HEK293 (cell line): ENCODE results near the gene PRSS33.

ENCODE experiments used
- CTCF ChIA-PET: fragments of 350-600 bp; formaldehyde crosslinking; extraction: SDS; loops from one replicate; lab custom pipeline; 2021; ENCODE audit warnings: antibody characterized with exemption; lab: Yijun Ruan, JAX
- POLR2A ChIA-PET: fragments of 300-600 bp; formaldehyde crosslinking; extraction: SDS; loops from one replicate; lab custom pipeline; 2020; ENCODE audit warnings: antibody characterized with exemption, inconsistent platforms; lab: Yijun Ruan, JAX
- H3K27ac ChIP-seq: fragments of 200-500 bp; sonication (Bioruptor generic); 2 replicates; pipeline ENCODE4 v1.5.1; 2014; ENCODE audit warnings: low read depth, low read length, control low read depth, inconsistent platforms; ENCODE audit errors: extremely low read depth
- H3K36me3 ChIP-seq, 2 experiments: fragments of 200-500 bp in 1 of 2; sonication (Bioruptor generic) in 1 of 2; 1 replicate in 1 of 2; 2 replicates in 1 of 2; pipeline ENCODE4 v1.5.1; 2014 to 2017; ENCODE audit warnings: inconsistent platforms in 2 of 2, low read length in 2 of 2; ENCODE audit not compliant: control insufficient read depth in 2 of 2, insufficient read depth in 1 of 2
- H3K4me1 ChIP-seq: fragments of 200-500 bp; sonication (Bioruptor generic); 2 replicates; pipeline ENCODE4 v1.5.1; 2014; ENCODE audit warnings: mild to moderate bottlenecking, low read length, inconsistent platforms; ENCODE audit not compliant: control insufficient read depth, insufficient read depth
- H3K4me3 ChIP-seq: 2 replicates; pipeline ENCODE4 v1.5.1; 2011; ENCODE audit warnings: low read depth, mild to moderate bottlenecking, control low read depth, low read length, moderate library complexity
- H3K9me3 ChIP-seq: fragments of 200-500 bp; sonication (Bioruptor generic); 2 replicates; pipeline ENCODE4 v1.5.1; 2014; ENCODE audit warnings: low read depth, low read length, inconsistent platforms; ENCODE audit not compliant: control insufficient read depth, insufficient read depth
- IKZF3 ChIP-seq: fragments of 450-650 bp; IDR thresholded peaks from 2 replicates; pipeline ENCODE4 v1.5.0; 2018; ENCODE audit warnings: missing biosample characterization, mild to moderate bottlenecking, missing genetic modification characterization, moderate library complexity
- KLF1 ChIP-seq: fragments of 450-650 bp; formaldehyde crosslinking; IDR thresholded peaks from 2 replicates; pipeline ENCODE4 v1.5.1; 2016; ENCODE audit warnings: missing biosample characterization, missing genetic modification characterization
- PRDM10 ChIP-seq: fragments of 450-650 bp; formaldehyde crosslinking; IDR thresholded peaks from 2 replicates; pipeline ENCODE4 v1.5.1; 2016; ENCODE audit warnings: missing biosample characterization, missing genetic modification characterization
- RBAK ChIP-seq: fragments of 450-650 bp; formaldehyde crosslinking; IDR thresholded peaks from 2 replicates; pipeline ENCODE4 v1.5.1; 2016; ENCODE audit warnings: missing biosample characterization, missing genetic modification characterization
- ZBTB10 ChIP-seq: fragments of 450-650 bp; formaldehyde crosslinking; IDR thresholded peaks from 2 replicates; pipeline ENCODE4 v1.5.1; 2016; ENCODE audit warnings: missing biosample characterization, missing genetic modification characterization
- ZBTB20 ChIP-seq: fragments of 450-650 bp; formaldehyde crosslinking; IDR thresholded peaks from 2 replicates; pipeline ENCODE4 v1.5.1; 2016; ENCODE audit warnings: missing biosample characterization, missing genetic modification characterization
- ZBTB6 ChIP-seq: fragments of 450-650 bp; formaldehyde crosslinking; IDR thresholded peaks from 2 replicates; pipeline ENCODE4 v1.5.1; 2017; ENCODE audit warnings: missing biosample characterization, missing genetic modification characterization
- ZEB2 ChIP-seq: fragments of 450-650 bp; formaldehyde crosslinking; IDR thresholded peaks from 2 replicates; pipeline ENCODE4 v1.5.1; 2016; ENCODE audit warnings: missing biosample characterization, missing genetic modification characterization
- ZNF18 ChIP-seq: fragments of 450-650 bp; formaldehyde crosslinking; IDR thresholded peaks from 2 replicates; pipeline ENCODE4 v1.5.1; 2016; ENCODE audit warnings: missing biosample characterization, missing genetic modification characterization
- ZNF202 ChIP-seq: fragments of 450-650 bp; formaldehyde crosslinking; IDR thresholded peaks from 2 replicates; pipeline ENCODE4 v1.5.1; 2016; ENCODE audit warnings: missing biosample characterization, missing genetic modification characterization, borderline replicate concordance
- ZNF514 ChIP-seq: fragments of 450-650 bp; formaldehyde crosslinking; IDR thresholded peaks from 2 replicates; pipeline ENCODE4 v1.5.1; 2016; ENCODE audit warnings: missing biosample characterization, missing genetic modification characterization
- ZNF596 ChIP-seq: fragments of 450-650 bp; IDR thresholded peaks from 2 replicates; pipeline ENCODE4 v1.5.0; 2018; ENCODE audit warnings: missing biosample characterization, mild to moderate bottlenecking, missing genetic modification characterization, moderate library complexity
- ZNF600 ChIP-seq: fragments of 450-650 bp; formaldehyde crosslinking; IDR thresholded peaks from 2 replicates; pipeline ENCODE4 v1.5.1; 2016; ENCODE audit warnings: missing biosample characterization, missing genetic modification characterization
- ZNF639 ChIP-seq: fragments of 450-650 bp; formaldehyde crosslinking; IDR thresholded peaks from 2 replicates; pipeline ENCODE4 v1.5.1; 2016; ENCODE audit warnings: missing biosample characterization, missing genetic modification characterization
- ZNF670 ChIP-seq: fragments of 450-650 bp; formaldehyde crosslinking; IDR thresholded peaks from 2 replicates; pipeline ENCODE4 v1.5.1; 2016; ENCODE audit warnings: missing biosample characterization, missing genetic modification characterization, low read depth
- ZNF701 ChIP-seq: fragments of 450-650 bp; formaldehyde crosslinking; IDR thresholded peaks from 2 replicates; pipeline ENCODE4 v1.5.1; 2016; ENCODE audit warnings: missing biosample characterization, missing genetic modification characterization
- ZNF777 ChIP-seq: fragments of 450-650 bp; formaldehyde crosslinking; IDR thresholded peaks from 2 replicates; pipeline ENCODE4 v1.5.1; 2017; ENCODE audit warnings: missing biosample characterization, missing genetic modification characterization, borderline replicate concordance
- ZSCAN16 ChIP-seq: fragments of 450-650 bp; formaldehyde crosslinking; IDR thresholded peaks from 2 replicates; pipeline ENCODE4 v1.5.1; 2016; ENCODE audit warnings: missing biosample characterization, missing genetic modification characterization

The PRSS33 gene

GRCh38 chr16:2761886-2762583 lies 25.3 kb downstream of the PRSS33 start:
- H3K4me1 ChIP-seq = no peaks in the 10 kb centered on the region
- ChIA-PET CTCF (interaction anchor here (1.0 kb wide), 1 partner anchor 21 kb away, joined by 3 read pairs; no protein-coding TSS in a partner anchor), POLR2A (no interaction called here)
- no peaks in the 10 kb centered on the region for H3K9me3 ChIP-seq
- H3K4me3 ChIP-seq = no peak overlapping the region
- H3K27ac ChIP-seq = no peak overlapping the region
- TF ChIP-seq ZNF202 (tag by site-specific recombination) = 0 out of 2 replicates have a peak, but pooled peaks have one; percentile 20
- 0 out of 2 replicates have a peak, but pooled peaks have one; percentile 20 for TF ChIP-seq ZBTB10 (tag by site-specific recombination)
- no peak for TF ChIP-seq ZEB2 (tag by site-specific recombination)
- TF ChIP-seq ZBTB6 (tag by site-specific recombination) = peak; percentile 82
- no peak for TF ChIP-seq ZNF777 (tag by site-specific recombination)
- TF ChIP-seq ZNF596 = 0 out of 2 replicates have a peak, but pooled peaks have one; percentile 7
- no peak for TF ChIP-seq ZSCAN16 (tag by site-specific recombination)
- H3K36me3 ChIP-seq = peaks cover 61 to 100% of the 10 kb centered on the region in 2 experiments

- ChIA-PET CTCF (no interaction called here), POLR2A (no interaction called here)
- Histone ChIP-seq H3K36me3 (peaks cover 67 to 100% of the 10 kb centered on the region in 2 experiments), H3K4me3 (no peak overlapping the region), H3K9me3 (no peaks in the 10 kb centered on the region), H3K27ac (no peak overlapping the region), H3K4me1 (no peaks in the 10 kb centered on the region)
- no peak for TF ChIP-seq ZBTB20 (tag by site-specific recombination)
- TF ChIP-seq ZNF18 = no peak
- TF ChIP-seq ZNF639 (tag by site-specific recombination) = no peak
- no peak for TF ChIP-seq ZNF670 (tag by site-specific recombination)
- no peak for TF ChIP-seq ZNF701 (tag by site-specific recombination)
- TF ChIP-seq ZNF600 (tag by site-specific recombination) = no peak
- no peak for TF ChIP-seq RBAK (tag by site-specific recombination)
- no peak for TF ChIP-seq PRDM10 (tag by site-specific recombination)
- TF ChIP-seq ZNF514 (tag by site-specific recombination) = no peak
- TF ChIP-seq KLF1 (tag by site-specific recombination) = no peak
- TF ChIP-seq IKZF3 (tag by site-specific recombination) = no peak
Observed at GRCh38 chr16:2761472-2761871, 25.9 kb downstream of the PRSS33 start.
